GM15510 (cell line): ENCODE data around the gene CTRB1.

Experiments
- POLR2A ChIP-seq: IDR thresholded peaks from 3 replicates; pipeline ENCODE4 v1.6.1; 2011; ENCODE audit warnings: borderline replicate concordance; ENCODE audit not compliant: insufficient read length; ENCODE audit errors: extremely low read depth

The CTRB1 gene

DNA sequence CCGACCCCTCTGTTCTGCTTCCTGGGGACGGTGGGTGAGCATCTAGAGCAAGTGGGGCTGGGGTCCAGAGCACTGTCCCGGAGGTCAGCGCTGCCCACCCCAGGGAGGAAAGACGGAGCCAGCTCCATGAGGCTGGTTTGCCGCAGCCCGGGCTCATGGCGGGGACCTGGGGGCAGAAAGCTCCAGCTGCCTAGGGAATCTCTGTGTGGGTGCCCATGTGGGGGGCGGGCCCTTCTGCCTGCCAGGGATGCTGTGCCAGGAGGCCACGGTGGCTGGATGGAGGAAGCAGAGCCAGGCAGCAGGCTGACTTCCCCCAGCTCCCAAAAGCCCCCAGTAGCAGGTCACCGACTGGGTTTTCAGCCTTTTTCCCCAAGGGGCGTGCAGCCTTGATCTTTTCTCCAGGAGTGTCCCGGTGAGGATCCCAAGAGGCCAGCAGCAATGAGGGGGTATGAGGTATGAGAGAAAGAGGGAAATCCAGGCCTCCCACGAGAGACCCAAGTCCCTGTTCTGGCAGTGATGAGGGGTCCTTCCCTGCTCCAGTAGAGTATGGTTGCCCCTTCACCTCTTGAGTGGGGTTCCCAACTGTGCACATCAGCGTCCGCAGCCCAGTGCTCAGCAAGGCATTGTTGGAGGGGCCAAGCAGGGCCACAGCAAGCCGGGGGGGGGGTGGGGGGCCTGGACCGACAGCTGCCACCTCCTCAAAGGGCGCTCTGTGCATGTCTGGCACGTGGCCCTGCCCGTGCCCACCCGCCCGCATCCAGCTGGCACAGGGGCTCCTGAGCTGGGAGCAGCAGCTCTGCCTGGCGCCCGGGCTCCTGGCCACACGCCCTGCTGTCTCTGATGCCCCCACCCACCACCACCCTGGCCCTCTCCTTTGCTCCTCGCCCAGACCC, 48.2 kb downstream of the CTRB1 start:
- TF ChIP-seq POLR2A: no peak

DNA sequence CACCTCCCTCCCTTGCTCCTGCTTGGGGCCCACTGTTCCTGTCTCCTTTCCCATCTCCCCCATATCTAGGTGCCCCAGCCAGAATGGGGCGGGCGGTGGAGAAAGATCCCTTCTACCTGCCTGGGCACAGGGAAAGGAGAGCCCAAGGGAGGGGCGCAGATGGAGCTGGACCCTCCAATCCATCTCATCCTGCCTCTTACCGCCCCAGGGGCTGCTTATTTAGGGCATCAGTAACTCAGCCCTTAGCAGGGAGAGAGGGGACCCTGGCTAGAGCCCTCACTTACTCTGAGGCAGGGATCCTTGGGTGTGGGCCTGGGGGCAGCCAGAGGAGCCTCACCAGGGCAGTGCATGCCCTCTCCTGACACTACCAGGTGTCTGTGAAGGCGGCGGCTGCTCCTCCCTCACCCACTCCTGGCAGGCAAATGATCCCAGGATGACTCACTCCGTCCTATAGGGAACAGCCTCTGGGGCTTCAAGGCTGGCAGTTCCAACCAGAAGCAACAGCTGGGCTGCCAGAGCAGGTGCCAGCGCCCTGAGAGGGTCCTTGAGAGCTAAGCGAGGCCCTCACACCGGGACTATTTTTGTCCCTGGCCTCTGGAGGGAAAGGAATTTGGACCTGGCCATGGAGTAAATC, 49.0 kb downstream of the CTRB1 start:
- no peak for TF ChIP-seq POLR2A

GRCh38 chr16:75271441-75272096, 52.8 kb downstream of the CTRB1 start:
- no peak for TF ChIP-seq POLR2A

GRCh38 chr16:75272097-75272551, 53.3 kb downstream of the CTRB1 start:
- TF ChIP-seq POLR2A: no peak

- TF ChIP-seq POLR2A: no peak
Observed at GRCh38 chr16:75273054-75273925, 54.5 kb downstream of the CTRB1 start.
